ENCODE results near the gene SYNPR.

The SYNPR gene

DNA sequence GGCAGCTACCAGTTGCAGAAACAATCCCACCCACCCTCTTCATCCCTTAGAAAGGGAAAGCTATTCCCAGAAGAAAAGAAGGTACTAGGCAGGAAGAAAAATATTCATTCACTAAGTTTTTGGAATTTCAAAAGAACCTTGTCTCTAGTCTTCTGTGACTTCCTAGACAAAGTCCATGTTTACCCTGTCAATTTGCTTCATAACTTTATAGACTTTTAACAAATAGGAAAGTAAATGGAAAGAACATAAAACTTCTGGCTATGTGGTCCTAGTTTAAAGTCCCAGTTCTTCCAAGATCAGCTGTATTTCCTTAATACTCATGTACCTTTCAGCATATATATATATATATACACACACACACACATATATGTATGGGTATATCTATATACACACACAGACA is 230.7 kb downstream of the SYNPR start:
- H3K27ac ChIP-seq (ENCODE audit: low read depth, low read length) = no peak overlapping the region
- no peaks in the 10 kb centered on the region for H3K4me1 ChIP-seq (ENCODE audit: insufficient read depth, low read length)

GRCh38 chr3:63513791-63514190 is 235.7 kb downstream of the SYNPR start:
- no peak overlapping the region for H3K27ac ChIP-seq (ENCODE audit: low read depth, low read length)
- H3K4me3 ChIP-seq (ENCODE audit: low read depth in 1 of 2, low read length in 2 of 2) = no peak overlapping the region
- no peaks in the 10 kb centered on the region for H3K4me1 ChIP-seq (ENCODE audit: insufficient read depth, low read length)
- H3K9me3 ChIP-seq (ENCODE audit: low read length) = no peaks in the 10 kb centered on the region
- H3K9ac ChIP-seq (ENCODE audit: low read length) = no peak overlapping the region
- H3K27me3 ChIP-seq (ENCODE audit: control insufficient read depth in 1 of 2, insufficient read depth in 2 of 2, low read length in 2 of 2) = no peaks in the 10 kb centered on the region
- no peaks in the 10 kb centered on the region for H3K36me3 ChIP-seq (ENCODE audit: insufficient read depth, low read length)

More for the DNA sequence above, 230.7 kb downstream of the SYNPR start:
- no peak overlapping the region for H3K4me3 ChIP-seq (ENCODE audit: low read depth in 1 of 2, low read length in 2 of 2)
- H3K36me3 ChIP-seq (ENCODE audit: insufficient read depth, low read length) = no peaks in the 10 kb centered on the region
- H3K9me3 ChIP-seq (ENCODE audit: low read length) = no peaks in the 10 kb centered on the region
- no peaks in the 10 kb centered on the region for H3K27me3 ChIP-seq (ENCODE audit: control insufficient read depth in 1 of 2, insufficient read depth in 2 of 2, low read length in 2 of 2)
- no peak overlapping the region for H3K9ac ChIP-seq (ENCODE audit: low read length)

- Histone ChIP-seq H3K9ac (ENCODE audit: low read length) (no peak overlapping the region), H3K4me1 (ENCODE audit: insufficient read depth, low read length) (no peaks in the 10 kb centered on the region), H3K27me3 (ENCODE audit: control insufficient read depth in 1 of 2, insufficient read depth in 2 of 2, low read length in 2 of 2) (no peaks in the 10 kb centered on the region), H3K9me3 (ENCODE audit: low read length) (no peaks in the 10 kb centered on the region), H3K4me3 (ENCODE audit: low read depth in 1 of 2, low read length in 2 of 2) (no peak overlapping the region), H3K36me3 (ENCODE audit: insufficient read depth, low read length) (no peaks in the 10 kb centered on the region), H3K27ac (ENCODE audit: low read depth, low read length) (no peak overlapping the region)
Measured at GRCh38 chr3:63514678-63515077, 236.6 kb downstream of the SYNPR start.

DNA sequence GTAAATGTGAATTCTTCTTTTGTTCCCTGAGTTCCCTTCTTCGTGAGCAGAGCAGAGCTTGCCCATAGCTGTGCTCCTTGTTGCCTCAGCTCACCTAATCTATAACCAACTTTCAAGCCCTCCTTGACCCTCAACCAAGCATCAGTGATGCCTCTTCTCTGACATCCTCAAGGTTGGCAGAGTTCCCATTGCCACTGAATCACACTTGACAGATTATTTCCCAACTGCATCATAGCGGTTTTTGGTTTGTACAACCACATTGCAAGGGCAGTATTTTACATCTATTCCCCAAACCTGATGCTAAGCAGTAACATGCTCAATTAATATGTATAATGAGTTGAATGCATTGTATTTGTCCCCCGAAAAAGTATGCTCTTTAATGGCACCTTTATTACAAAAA is 241.3 kb downstream of the SYNPR start:
- Histone ChIP-seq H3K9me3 (ENCODE audit: low read length) (no peaks in the 10 kb centered on the region), H3K4me1 (ENCODE audit: insufficient read depth, low read length) (no peaks in the 10 kb centered on the region), H3K27ac (ENCODE audit: low read depth, low read length) (no peak overlapping the region), H3K4me3 (ENCODE audit: low read depth in 1 of 2, low read length in 2 of 2) (no peak overlapping the region), H3K27me3 (ENCODE audit: control insufficient read depth in 1 of 2, insufficient read depth in 2 of 2, low read length in 2 of 2) (no peaks in the 10 kb centered on the region), H3K9ac (ENCODE audit: low read length) (no peak overlapping the region), H3K36me3 (ENCODE audit: insufficient read depth, low read length) (no peaks in the 10 kb centered on the region)

GRCh38 chr3:63521657-63522056 is 243.5 kb downstream of the SYNPR start:
- Histone ChIP-seq H3K9ac (ENCODE audit: low read length) (no peak overlapping the region), H3K27ac (ENCODE audit: low read depth, low read length) (no peak overlapping the region), H3K36me3 (ENCODE audit: insufficient read depth, low read length) (no peaks in the 10 kb centered on the region), H3K27me3 (ENCODE audit: control insufficient read depth in 1 of 2, insufficient read depth in 2 of 2, low read length in 2 of 2) (no peaks in the 10 kb centered on the region), H3K9me3 (ENCODE audit: low read length) (no peaks in the 10 kb centered on the region), H3K4me1 (ENCODE audit: insufficient read depth, low read length) (no peaks in the 10 kb centered on the region), H3K4me3 (ENCODE audit: low read depth in 1 of 2, low read length in 2 of 2) (no peak overlapping the region)

- no peak overlapping the region for H3K9ac ChIP-seq (ENCODE audit: low read length)
- H3K27ac ChIP-seq (ENCODE audit: low read depth, low read length) = no peak overlapping the region
- no peaks in the 10 kb centered on the region for H3K36me3 ChIP-seq (ENCODE audit: insufficient read depth, low read length)
- H3K4me3 ChIP-seq (ENCODE audit: low read depth in 1 of 2, low read length in 2 of 2) = no peak overlapping the region
- H3K27me3 ChIP-seq (ENCODE audit: control insufficient read depth in 1 of 2, insufficient read depth in 2 of 2, low read length in 2 of 2) = no peaks in the 10 kb centered on the region
- no peaks in the 10 kb centered on the region for H3K4me1 ChIP-seq (ENCODE audit: insufficient read depth, low read length)
- H3K9me3 ChIP-seq (ENCODE audit: low read length) = no peaks in the 10 kb centered on the region
Measured at GRCh38 chr3:63523100-63523499, 245.0 kb downstream of the SYNPR start.

DNA sequence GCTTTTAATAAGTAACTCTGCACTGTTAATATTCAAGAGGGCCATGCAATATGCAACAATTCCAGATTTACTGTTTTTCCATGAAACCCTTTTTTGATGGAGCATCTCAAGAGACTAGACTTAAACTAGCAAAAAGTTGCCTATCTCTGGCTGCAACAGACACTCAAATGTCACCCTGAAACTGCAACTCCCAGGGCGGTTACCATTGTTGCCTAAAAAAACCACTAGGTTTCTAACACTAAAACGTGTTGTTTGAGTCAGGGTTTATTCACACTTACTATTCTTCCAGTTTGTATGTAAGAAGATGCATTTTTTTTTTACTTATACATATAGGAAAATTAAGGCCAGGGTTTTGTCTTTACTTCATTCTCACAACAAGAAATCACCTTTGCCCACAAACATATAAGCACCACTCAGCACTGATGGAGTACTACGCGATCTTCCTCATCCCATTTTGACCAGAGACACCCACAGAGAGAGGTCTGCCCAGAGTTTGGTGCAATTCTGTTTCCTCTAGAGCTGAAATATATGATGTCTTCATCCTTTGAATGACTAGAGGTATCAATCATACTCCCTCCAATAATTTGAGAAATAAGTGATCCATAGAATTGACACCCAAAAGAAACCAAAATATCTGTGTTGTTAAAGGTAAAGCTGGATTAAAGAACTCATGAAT is 250.4 kb downstream of the SYNPR start:
- H3K36me3 ChIP-seq (ENCODE audit: insufficient read depth, low read length) = no peaks in the 10 kb centered on the region
- H3K4me3 ChIP-seq (ENCODE audit: low read depth in 1 of 2, low read length in 2 of 2) = no peak overlapping the region
- no peak overlapping the region for H3K27ac ChIP-seq (ENCODE audit: low read depth, low read length)
- H3K9me3 ChIP-seq (ENCODE audit: low read length) = no peaks in the 10 kb centered on the region
- no peaks in the 10 kb centered on the region for H3K4me1 ChIP-seq (ENCODE audit: insufficient read depth, low read length)
- H3K9ac ChIP-seq (ENCODE audit: low read length) = no peak overlapping the region
- H3K27me3 ChIP-seq (ENCODE audit: control insufficient read depth in 1 of 2, insufficient read depth in 2 of 2, low read length in 2 of 2) = no peaks in the 10 kb centered on the region

- Histone ChIP-seq H3K9me3 (ENCODE audit: low read length) (no peaks in the 10 kb centered on the region), H3K4me1 (ENCODE audit: insufficient read depth, low read length) (no peaks in the 10 kb centered on the region), H3K4me3 (ENCODE audit: low read depth in 1 of 2, low read length in 2 of 2) (no peak overlapping the region), H3K36me3 (ENCODE audit: insufficient read depth, low read length) (no peaks in the 10 kb centered on the region), H3K27me3 (ENCODE audit: control insufficient read depth in 1 of 2, insufficient read depth in 2 of 2, low read length in 2 of 2) (no peaks in the 10 kb centered on the region), H3K27ac (ENCODE audit: low read depth, low read length) (no peak overlapping the region), H3K9ac (ENCODE audit: low read length) (no peak overlapping the region)
Measured at GRCh38 chr3:63532521-63532920, 254.4 kb downstream of the SYNPR start.

DNA sequence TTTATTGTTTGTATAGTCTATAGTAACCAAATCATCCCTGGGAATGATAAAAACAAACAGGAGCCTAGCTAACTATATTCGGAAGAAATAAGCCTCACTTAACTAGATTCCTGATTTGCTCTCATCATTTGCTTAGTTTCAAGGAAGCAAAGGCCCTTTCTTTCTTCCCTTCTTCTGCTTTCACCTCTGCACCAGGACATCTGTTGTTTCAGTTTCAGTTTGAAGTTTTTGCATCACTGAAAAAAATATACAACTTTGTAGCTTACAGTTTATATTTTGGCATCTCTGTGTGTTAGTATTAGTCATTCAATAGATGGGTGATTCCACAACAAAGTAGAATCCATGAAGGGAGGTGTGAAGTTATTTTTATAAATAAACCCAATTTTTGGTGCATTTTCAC is 260.8 kb downstream of the SYNPR start:
- no peaks in the 10 kb centered on the region for H3K27me3 ChIP-seq (ENCODE audit: control insufficient read depth in 1 of 2, insufficient read depth in 2 of 2, low read length in 2 of 2)
- no peak overlapping the region for H3K4me3 ChIP-seq (ENCODE audit: low read depth in 1 of 2, low read length in 2 of 2)
- no peaks in the 10 kb centered on the region for H3K36me3 ChIP-seq (ENCODE audit: insufficient read depth, low read length)
- no peak overlapping the region for H3K27ac ChIP-seq (ENCODE audit: low read depth, low read length)
- no peak overlapping the region for H3K9ac ChIP-seq (ENCODE audit: low read length)
- H3K4me1 ChIP-seq (ENCODE audit: insufficient read depth, low read length) = no peaks in the 10 kb centered on the region
- no peaks in the 10 kb centered on the region for H3K9me3 ChIP-seq (ENCODE audit: low read length)

- Histone ChIP-seq H3K27ac (ENCODE audit: low read depth, low read length) (no peak overlapping the region), H3K4me3 (ENCODE audit: low read depth in 1 of 2, low read length in 2 of 2) (no peak overlapping the region), H3K4me1 (ENCODE audit: insufficient read depth, low read length) (no peaks in the 10 kb centered on the region), H3K9me3 (ENCODE audit: low read length) (no peaks in the 10 kb centered on the region), H3K36me3 (ENCODE audit: insufficient read depth, low read length) (no peaks in the 10 kb centered on the region), H3K9ac (ENCODE audit: low read length) (no peak overlapping the region), H3K27me3 (ENCODE audit: control insufficient read depth in 1 of 2, insufficient read depth in 2 of 2, low read length in 2 of 2) (no peaks in the 10 kb centered on the region)
Measured at GRCh38 chr3:63555767-63556166, 277.7 kb downstream of the SYNPR start.

- Histone ChIP-seq H3K4me3 (ENCODE audit: low read depth in 1 of 2, low read length in 2 of 2) (no peak overlapping the region), H3K4me1 (ENCODE audit: insufficient read depth, low read length) (no peaks in the 10 kb centered on the region), H3K27ac (ENCODE audit: low read depth, low read length) (no peak overlapping the region), H3K36me3 (ENCODE audit: insufficient read depth, low read length) (no peaks in the 10 kb centered on the region), H3K9ac (ENCODE audit: low read length) (no peak overlapping the region), H3K27me3 (ENCODE audit: control insufficient read depth in 1 of 2, insufficient read depth in 2 of 2, low read length in 2 of 2) (no peaks in the 10 kb centered on the region), H3K9me3 (ENCODE audit: low read length) (no peaks in the 10 kb centered on the region)
Measured at GRCh38 chr3:63556401-63556800, 278.3 kb downstream of the SYNPR start.

GRCh38 chr3:63557912-63558311 is 279.8 kb downstream of the SYNPR start:
- Histone ChIP-seq H3K9ac (ENCODE audit: low read length) (no peak overlapping the region), H3K36me3 (ENCODE audit: insufficient read depth, low read length) (no peaks in the 10 kb centered on the region), H3K27ac (ENCODE audit: low read depth, low read length) (no peak overlapping the region), H3K27me3 (ENCODE audit: control insufficient read depth in 1 of 2, insufficient read depth in 2 of 2, low read length in 2 of 2) (no peaks in the 10 kb centered on the region), H3K4me3 (ENCODE audit: low read depth in 1 of 2, low read length in 2 of 2) (no peak overlapping the region), H3K9me3 (ENCODE audit: low read length) (no peaks in the 10 kb centered on the region), H3K4me1 (ENCODE audit: insufficient read depth, low read length) (no peaks in the 10 kb centered on the region)

All from muscle layer of colon (tissue), 2 donors.